ENCODE results near the gene TRAPPC2L.

The TRAPPC2L gene

GRCh38 chr16:88866151-88866920, 9.4 kb downstream of the TRAPPC2L start, which contains the start of gene PABPN1L:
PABPN1L (minus strand) TSS chr16:88866660; CDS start chr16:88866606, 54 bp downstream.
- Histone ChIP-seq H3K4me3 (replicated peaks; ENCODE audit: low read depth, low read length) (no peak within 1 kb of the TSS), H3K36me3 (ENCODE audit: control insufficient read depth, insufficient read depth, low read length) (peaks cover 2% of the 10 kb centered on the region; the same call in 1 of the 2 replicates), H3K27me3 (replicated peaks; ENCODE audit: control insufficient read depth, insufficient read depth, low read length) (no peaks in the 10 kb centered on the region; the same call in 1 of the 2 replicates)
- no peak for TF ChIP-seq CTCF (IDR thresholded peaks at IDR 0.05; ENCODE audit: insufficient read depth, low read length, poor library complexity, severe bottlenecking)
- DNase-seq (ENCODE audit: extremely low read depth, insufficient read length) = no peak

DNA sequence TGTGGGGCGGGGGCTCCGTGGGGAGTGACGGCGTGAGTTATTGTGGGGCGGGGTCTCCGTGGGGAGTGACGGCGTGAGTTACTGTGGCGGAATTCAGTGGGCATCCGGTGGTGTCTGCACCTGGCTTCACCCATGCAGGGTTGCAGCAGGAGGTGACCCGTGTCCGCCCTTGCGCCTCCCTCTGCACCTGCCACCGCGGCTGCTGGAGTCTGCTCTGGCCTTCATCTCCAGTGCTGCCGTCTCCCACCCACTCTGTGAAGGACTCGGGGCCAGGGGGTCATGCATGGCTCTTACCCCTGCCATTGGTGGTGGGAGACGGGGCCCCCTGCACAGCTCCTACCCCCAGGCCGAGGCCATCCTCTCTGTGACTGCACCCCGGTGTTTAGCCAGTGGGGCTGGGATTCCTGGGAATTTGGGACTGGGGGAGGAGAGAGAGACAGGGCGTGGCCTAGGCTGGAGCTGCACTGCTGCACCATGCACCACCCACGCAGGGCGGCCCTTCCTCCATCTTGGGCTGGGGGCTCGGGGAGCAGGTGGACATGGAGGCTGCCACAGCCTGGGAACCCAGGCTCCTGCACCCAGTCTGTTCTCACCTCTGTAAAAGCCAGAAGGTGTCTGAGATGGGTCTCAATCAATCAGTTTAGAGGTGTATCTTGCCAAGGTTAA, 10.8 kb downstream of the TRAPPC2L start:
- DNase-seq (ENCODE audit: extremely low read depth, insufficient read length) = no peak
- Histone ChIP-seq H3K27me3 (replicated peaks; ENCODE audit: control insufficient read depth, insufficient read depth, low read length) (no peaks in the 10 kb centered on the region; the same call in 1 of the 2 replicates), H3K36me3 (ENCODE audit: control insufficient read depth, insufficient read depth, low read length) (no peaks in the 10 kb centered on the region), H3K4me3 (replicated peaks; ENCODE audit: low read depth, low read length) (no peak overlapping the region)
- no peak for TF ChIP-seq CTCF (IDR thresholded peaks at IDR 0.05; ENCODE audit: insufficient read depth, low read length, poor library complexity, severe bottlenecking)

DNA sequence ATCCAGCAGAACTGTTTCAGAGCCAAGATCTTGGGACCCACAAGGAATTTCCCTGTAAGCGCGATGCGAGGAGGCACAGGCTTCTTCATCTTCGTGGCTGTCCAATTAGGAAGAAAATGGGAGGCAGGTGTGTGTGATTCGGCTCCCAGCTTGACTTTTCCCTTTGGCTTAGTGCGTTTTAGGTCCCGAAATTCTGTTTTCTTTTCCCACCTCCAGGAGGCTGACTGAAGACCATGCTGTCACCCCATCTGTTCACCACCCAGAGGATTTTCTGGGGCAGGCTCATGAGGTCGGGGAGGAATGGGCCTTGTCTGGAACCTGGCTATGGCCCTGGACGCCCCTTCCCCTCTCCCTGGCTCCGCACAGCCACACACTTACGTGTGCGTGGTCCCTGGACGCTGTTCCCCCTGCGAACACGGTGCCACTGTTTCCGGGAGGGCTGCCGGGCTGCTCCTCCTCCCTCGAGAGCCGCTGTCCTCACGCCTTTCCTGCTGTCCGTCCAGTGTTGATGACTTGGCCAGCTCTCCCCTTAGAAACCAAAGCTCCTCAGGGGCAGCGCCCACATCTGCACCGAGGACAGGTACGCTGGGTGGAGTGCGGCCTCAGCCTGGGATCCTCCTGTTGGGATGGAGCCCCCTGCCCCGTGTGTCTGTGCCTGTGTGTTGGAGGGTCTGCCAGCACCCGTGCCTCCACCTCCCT, 12.2 kb downstream of the TRAPPC2L start:
- no peak overlapping the region for H3K4me3 ChIP-seq (replicated peaks; ENCODE audit: low read depth, low read length)
- no peak for TF ChIP-seq CTCF (IDR thresholded peaks at IDR 0.05; ENCODE audit: insufficient read depth, low read length, poor library complexity, severe bottlenecking)
- DNase-seq (ENCODE audit: extremely low read depth, insufficient read length) = no peak
- no peaks in the 10 kb centered on the region for H3K36me3 ChIP-seq (ENCODE audit: control insufficient read depth, insufficient read depth, low read length)
- no peaks in the 10 kb centered on the region; the same call in 1 of the 2 replicates for H3K27me3 ChIP-seq (replicated peaks; ENCODE audit: control insufficient read depth, insufficient read depth, low read length)

- no peak for TF ChIP-seq CTCF (IDR thresholded peaks at IDR 0.05; ENCODE audit: insufficient read depth, low read length, poor library complexity, severe bottlenecking)
These were observed 12.7 kb downstream of the TRAPPC2L start for GRCh38 chr16:88869673-88869980.

GRCh38 chr16:88870608-88871348, 13.9 kb downstream of the TRAPPC2L start:
- TF ChIP-seq CTCF (IDR thresholded peaks at IDR 0.05; ENCODE audit: insufficient read depth, low read length, poor library complexity, severe bottlenecking) = no peak
- no peak overlapping the region for H3K4me3 ChIP-seq (replicated peaks; ENCODE audit: low read depth, low read length)
- DNase-seq (ENCODE audit: extremely low read depth, insufficient read length) = no peak
- H3K36me3 ChIP-seq (ENCODE audit: control insufficient read depth, insufficient read depth, low read length) = no peaks in the 10 kb centered on the region; the same call in 1 of the 2 replicates
- no peaks in the 10 kb centered on the region; the same call in 1 of the 2 replicates for H3K27me3 ChIP-seq (replicated peaks; ENCODE audit: control insufficient read depth, insufficient read depth, low read length)

More at GRCh38 chr16:88869673-88869980, 12.7 kb downstream of the TRAPPC2L start:
- DNase-seq (ENCODE audit: extremely low read depth, insufficient read length) = no peak
- H3K4me3 ChIP-seq (replicated peaks; ENCODE audit: low read depth, low read length) = no peak overlapping the region
- no peaks in the 10 kb centered on the region for H3K36me3 ChIP-seq (ENCODE audit: control insufficient read depth, insufficient read depth, low read length)
- no peaks in the 10 kb centered on the region; the same call in 1 of the 2 replicates for H3K27me3 ChIP-seq (replicated peaks; ENCODE audit: control insufficient read depth, insufficient read depth, low read length)
